Stimulated activated CD4-positive, alpha-beta T cell treated with anti-CD3 and anti-CD28 coated beads, Interleukin-2, amount 100 ng/mL, for 4 hours (primary cell): Measurements from ENCODE around the gene AVPI1.

Source experiments
- DNase-seq: peaks from one replicate; pipeline ENCODE4 v3.0.0-alpha.2; 2020; ENCODE audit warnings: low read depth

The AVPI1 gene, protein sequence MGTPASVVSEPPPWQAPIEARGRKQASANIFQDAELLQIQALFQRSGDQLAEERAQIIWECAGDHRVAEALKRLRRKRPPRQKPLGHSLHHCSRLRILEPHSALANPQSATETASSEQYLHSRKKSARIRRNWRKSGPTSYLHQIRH

DNA sequence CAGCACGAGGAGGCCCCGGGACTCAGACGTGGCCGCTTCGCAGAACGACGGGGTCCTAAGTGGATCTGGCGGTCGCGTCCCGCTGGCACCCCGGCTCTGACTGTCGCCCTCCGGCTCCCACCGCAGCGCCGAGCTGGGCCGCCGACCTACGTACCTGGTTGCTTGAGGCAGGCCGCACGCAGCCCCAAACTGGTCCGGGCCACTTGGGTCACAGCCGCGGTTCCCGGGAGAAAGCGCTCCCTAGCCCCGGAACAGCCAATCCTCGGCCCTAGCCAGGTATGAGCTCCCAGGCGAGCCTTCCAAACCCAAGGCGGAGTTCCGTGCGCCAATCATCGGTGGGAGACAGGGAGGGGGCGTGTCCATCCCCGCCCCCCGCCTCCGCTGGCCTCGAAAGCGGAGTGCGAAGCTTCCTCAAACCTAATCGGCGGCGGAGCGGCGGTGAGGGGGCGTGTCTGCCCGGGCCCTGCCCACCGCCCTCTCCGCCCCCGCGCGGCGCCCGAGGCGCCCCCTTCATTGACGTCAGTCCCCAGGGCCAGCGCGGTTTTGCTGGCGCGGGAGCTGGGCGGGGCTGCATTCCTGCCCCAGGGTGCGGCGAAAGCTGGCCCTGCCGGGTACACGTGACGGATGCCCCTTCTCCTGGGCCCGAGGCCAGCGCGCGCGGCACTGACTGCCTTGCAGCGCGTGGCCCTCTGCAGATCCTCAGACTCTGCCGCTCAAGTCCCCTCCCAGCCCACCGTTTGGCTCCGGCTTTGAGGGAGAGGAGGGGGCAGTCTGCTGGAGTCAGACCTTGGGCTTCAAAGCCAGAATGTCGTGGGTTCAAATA, at the start of gene AVPI1:
Gene AVPI1 (minus strand): TSS at position 280 of the 823 bp plus-strand sequence. CDS start 7,336 bp downstream, outside the sequence.
- peak; percentile 96 for DNase-seq

GRCh38 chr10:97736403-97736901, 49.4 kb upstream of the AVPI1 start:
- DNase-seq = no peak

GRCh38 chr10:97734021-97734420, 47.0 kb upstream of the AVPI1 start:
- DNase-seq = no peak

- no peak for DNase-seq
Observed at GRCh38 chr10:97733256-97733655, 46.2 kb upstream of the AVPI1 start.

DNA sequence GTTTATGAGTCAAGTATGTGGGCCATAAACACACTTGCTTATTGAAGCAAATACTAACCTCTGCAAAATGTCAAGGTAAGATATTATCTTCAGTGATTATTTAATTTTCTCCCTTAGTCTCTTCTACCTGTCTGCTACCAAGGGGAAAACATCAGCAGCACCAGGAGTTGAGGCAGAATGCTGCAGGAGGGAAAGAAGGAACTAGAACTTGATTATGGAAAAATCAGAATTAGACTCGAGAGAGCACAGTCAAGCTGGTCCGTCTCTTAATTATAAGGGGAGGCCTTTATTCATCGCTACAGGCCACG, 45.0 kb upstream of the AVPI1 start:
- no peak for DNase-seq

DNA sequence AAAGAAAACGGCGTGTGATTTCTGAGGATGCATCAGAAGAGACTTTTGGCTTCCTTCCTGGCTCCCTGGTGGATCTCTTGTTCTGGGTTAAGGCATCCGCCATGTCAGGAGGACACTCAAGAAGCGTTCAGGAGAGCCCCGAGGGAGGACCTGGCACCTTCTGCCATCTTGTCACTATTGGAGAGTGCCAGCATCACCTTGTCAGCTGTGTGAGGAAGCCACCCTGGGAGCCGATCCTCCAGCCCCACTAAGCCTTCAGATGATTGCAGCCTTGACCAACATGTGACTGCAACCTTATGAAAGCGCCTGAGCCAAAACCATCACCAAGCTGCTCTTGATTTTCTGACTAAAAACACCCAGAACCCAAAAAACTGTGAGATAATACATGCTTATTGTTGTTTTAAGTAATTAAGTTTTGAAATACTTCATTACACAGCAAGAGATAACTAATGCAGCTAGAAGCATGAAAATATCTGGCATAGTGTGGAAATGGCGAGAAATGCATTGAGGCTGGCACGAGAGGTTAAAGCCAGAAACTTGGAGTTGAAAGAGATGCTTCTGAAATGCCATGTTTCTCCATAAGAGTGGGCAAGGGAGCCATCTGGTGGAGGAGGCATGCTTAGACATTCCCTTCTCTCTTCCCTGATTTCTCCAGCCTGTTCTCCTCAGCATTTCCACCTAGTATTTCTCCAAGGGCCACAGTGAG, 44.5 kb upstream of the AVPI1 start:
- peak; percentile 33 for DNase-seq

- DNase-seq = no peak
Observed at GRCh38 chr10:97729014-97729413, 42.0 kb upstream of the AVPI1 start.

- DNase-seq = no peak
Observed at GRCh38 chr10:97726636-97727178, 39.7 kb upstream of the AVPI1 start.

GRCh38 chr10:97724341-97724941, 37.4 kb upstream of the AVPI1 start:
- no peak for DNase-seq

GRCh38 chr10:97723001-97723400, 36.0 kb upstream of the AVPI1 start:
- no peak for DNase-seq

GRCh38 chr10:97721871-97722780, 35.1 kb upstream of the AVPI1 start:
- DNase-seq = no peak

DNA sequence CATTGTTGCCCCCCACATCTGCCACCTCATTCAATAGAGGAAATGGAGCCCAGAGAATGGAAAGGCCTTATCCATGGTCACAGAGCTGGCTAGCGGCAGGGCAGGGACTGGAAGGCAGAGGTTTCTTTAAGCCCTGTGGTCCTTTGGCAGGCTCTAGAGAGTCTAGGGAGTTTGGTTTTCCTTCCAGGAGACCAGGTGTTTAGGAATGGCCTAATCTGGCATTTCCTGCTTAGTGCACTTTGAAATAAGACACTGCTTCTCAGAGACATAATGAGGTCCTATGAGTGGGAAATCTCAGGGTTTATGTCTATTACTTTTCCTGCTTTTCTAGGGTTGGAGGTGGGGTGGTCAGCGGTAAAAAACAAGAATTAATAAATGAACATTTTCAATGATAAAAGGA, 32.6 kb upstream of the AVPI1 start:
- no peak for DNase-seq

GRCh38 chr10:97718659-97719142, 31.7 kb upstream of the AVPI1 start:
- DNase-seq = no peak

GRCh38 chr10:97718178-97718577, 31.1 kb upstream of the AVPI1 start:
- no peak for DNase-seq

GRCh38 chr10:97717627-97718026, 30.6 kb upstream of the AVPI1 start:
- no peak for DNase-seq

DNA sequence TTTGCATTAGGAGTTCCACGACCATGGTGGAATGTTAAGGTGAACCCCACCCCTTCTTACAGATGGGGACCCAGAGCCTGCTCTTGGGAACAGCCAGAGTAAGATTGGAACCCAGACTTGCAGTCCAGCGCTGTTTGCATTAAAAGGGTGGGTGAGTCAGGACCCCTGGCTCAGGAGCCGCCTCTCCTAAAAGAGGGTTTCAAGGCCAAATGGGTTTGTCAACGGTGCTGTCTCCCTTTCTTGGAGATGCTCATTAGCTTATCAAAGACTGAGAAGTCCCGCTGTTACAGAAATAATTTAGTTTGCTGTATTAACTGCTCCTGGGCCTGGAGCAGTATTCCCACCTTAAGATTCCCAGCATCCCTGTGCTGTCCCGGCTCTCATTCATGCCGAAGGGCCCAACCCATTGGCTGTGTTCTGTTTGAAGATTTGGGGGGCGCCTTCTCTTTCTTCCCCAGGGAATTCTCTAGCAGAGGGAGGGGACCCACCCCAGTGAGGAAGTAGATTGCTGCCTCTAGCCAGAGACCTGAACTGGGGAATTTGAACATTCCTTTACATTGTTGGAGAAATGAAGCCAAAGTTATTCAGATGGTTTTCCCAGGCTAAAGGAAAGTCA, 28.3 kb upstream of the AVPI1 start:
- no peak for DNase-seq

DNA sequence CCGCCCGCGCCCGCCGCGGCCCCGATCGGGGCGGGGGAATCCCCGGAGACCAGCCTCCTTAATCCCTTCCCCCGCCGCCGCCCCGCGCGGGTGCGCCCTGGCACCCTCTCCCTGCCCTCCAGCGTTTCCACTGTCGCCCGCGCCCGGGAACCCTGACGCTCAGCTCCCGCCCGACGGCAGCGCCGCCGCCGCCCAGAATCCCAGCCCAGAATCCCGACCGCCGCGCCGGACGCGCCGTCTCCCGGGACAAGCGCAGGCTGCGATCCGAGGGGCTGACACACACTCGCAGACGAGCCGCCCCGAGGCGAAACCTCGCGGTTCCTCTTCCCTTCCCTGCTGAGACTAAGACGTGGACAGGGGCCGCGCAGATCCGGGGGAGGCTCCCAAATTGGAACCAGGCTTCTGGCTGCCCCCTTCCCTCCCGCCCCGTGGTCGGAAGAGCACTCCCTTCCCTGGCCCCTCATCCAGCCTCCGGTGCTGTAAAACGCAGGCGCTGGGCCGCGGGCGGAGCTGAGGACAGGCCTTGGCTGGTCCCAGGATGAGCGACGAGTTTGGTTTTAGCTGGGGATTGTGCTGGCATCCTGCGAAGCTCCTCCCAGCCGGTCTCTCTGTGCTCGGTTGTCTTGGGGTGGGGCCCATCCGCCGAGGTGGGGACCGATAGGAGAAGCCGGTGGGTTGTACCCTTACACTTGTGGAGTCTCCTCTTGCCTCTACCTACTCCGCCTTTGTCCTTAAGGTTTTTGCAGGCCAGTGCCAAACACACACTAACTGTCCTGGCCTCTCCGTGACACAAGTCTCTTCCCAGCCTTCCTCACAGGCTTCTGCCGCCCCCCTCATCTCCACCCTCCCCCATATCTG, 27.6 kb upstream of the AVPI1 start:
- DNase-seq = no peak

DNA sequence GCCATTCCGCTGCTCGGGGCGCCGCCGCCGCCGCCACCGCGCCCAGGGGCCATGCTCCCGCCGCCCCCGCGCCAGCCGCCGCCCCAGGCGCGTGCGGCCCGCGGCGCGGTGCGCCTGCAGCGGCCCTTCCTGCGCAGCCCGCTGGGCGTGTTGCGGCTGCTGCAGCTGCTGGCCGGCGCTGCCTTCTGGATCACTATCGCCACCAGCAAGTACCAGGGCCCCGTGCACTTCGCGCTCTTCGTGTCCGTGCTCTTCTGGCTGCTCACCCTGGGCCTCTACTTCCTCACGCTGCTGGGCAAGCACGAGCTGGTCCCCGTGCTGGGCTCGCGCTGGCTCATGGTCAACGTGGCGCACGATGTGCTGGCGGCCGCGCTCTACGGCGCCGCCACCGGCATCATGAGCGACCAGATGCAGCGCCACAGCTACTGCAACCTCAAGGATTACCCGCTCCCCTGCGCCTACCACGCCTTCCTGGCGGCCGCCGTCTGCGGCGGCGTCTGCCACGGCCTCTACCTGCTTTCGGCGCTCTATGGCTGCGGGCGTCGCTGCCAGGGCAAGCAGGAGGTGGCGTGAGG, 26.9 kb upstream of the AVPI1 start:
- DNase-seq = no peak

DNA sequence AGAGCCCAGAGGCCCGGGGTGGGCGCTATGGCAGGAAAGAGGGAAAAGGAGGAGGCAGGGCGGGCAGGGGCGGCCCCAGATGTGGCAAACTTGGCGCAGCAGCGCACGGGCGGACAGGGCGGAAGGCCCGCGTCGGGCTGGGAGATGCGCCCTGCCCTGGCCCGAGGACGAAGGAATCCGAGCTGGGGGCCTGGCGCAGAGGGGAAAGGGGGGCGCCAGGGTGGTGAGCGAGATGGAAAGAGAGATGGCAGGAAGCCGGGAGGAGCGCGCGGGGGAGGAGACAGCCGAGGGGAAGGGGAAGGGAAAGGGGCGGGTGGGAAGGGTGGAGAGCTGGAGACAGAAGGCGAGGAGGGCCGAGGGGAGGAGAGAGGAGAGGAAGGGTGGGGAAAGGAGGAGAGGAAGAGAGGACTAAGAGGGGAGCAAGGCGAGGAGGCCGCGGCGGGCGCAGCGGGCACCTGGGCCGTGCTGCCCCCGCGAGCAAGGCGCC, 26.3 kb upstream of the AVPI1 start, which contains the start of gene MARVELD1:
Gene MARVELD1 (plus strand): TSS at position 392 of the 487 bp plus-strand sequence. CDS start 147 bp downstream, outside the sequence.
- no peak for DNase-seq
